Measurements from ENCODE around the gene BCL2L11. TPM values are rescaled to one million over a fixed set of nuclear protein-coding genes. Genes with fewer than 3 reads are reported as not detected.

Gene BCL2L11
- polyA plus RNA-seq, 4 donors = 8.5 to 33.4 (median 10.5) TPM

DNA sequence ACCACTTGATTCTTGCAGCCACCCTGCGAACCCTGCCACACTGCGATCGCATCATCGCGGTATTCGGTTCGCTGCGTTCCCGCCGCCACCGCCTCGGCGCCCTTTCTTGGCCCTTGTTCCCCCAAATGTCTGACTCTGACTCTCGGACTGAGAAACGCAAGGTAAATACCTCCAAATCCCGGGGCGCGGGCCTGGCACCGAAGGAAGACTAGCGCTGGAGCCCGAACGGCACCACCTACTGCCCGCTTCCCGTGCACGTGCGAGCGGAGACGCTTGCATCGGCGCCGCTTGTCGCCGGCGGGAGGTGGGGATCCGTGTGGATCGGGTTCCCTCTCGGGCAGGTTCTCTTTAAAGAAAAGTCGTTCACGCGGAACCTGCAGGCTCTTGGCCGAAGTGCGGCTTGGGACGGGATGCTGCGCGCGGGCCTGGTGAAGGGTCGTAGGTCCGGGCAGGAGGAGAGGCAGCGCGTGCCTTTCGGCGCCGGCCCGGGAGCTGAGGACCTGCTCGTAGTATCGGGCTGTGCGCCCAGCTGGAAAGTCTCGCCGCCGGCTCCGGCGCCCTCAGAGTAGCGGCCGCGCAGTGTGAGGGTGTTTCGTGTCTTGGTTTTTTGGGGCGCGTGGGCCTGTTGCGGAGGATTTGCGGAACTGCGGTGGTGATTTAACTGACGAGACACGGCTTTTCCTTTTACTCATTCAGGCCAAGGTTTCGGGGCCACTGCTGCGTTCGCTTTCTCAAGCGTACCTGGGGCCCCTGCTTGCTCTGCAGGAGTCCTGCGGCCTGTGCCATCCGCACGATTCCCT lies 514 bp downstream of the BCL2L11 start:
- peak overlapping the region; percentile 81 to 97 (median 81) for H3K4me3 ChIP-seq (ENCODE audit: low read depth in 1 of 3, low read length in 3 of 3)
- FAIRE-seq = no peak
- peaks cover 0 to 54% (median 4%) of the 10 kb centered on the region in 3 donors for H3K4me1 ChIP-seq (ENCODE audit: control insufficient read depth in 3 of 3, insufficient read depth in 2 of 3, low read depth in 1 of 3, low read length in 2 of 3)
- WGBS, 3 donors = 0 to 1% (median 0%) methylated on average over 78 to 80 of the region's 80 CpGs
- no peaks in the 10 kb centered on the region for H3K9me3 ChIP-seq (ENCODE audit: control insufficient read depth in 2 of 2, insufficient read depth in 1 of 2, low read depth in 1 of 2, low read length in 1 of 2)
- peaks cover 0 to 39% (median 10%) of the 10 kb centered on the region in 3 donors for H3K27me3 ChIP-seq (ENCODE audit: control insufficient read depth in 3 of 3, insufficient read depth in 3 of 3, low read length in 3 of 3)
- H3K36me3 ChIP-seq (ENCODE audit: control insufficient read depth in 3 of 3, insufficient read depth in 2 of 3, low read depth in 1 of 3, low read length in 3 of 3) = peaks cover 3 to 13% (median 7%) of the 10 kb centered on the region in 3 donors
- peak; percentile 54 to 82 for DNase-seq
- peak overlapping the region; percentile 92 to 95 (median 93) for H3K27ac ChIP-seq (ENCODE audit: low read depth in 1 of 3, low read length in 2 of 3)

DNA sequence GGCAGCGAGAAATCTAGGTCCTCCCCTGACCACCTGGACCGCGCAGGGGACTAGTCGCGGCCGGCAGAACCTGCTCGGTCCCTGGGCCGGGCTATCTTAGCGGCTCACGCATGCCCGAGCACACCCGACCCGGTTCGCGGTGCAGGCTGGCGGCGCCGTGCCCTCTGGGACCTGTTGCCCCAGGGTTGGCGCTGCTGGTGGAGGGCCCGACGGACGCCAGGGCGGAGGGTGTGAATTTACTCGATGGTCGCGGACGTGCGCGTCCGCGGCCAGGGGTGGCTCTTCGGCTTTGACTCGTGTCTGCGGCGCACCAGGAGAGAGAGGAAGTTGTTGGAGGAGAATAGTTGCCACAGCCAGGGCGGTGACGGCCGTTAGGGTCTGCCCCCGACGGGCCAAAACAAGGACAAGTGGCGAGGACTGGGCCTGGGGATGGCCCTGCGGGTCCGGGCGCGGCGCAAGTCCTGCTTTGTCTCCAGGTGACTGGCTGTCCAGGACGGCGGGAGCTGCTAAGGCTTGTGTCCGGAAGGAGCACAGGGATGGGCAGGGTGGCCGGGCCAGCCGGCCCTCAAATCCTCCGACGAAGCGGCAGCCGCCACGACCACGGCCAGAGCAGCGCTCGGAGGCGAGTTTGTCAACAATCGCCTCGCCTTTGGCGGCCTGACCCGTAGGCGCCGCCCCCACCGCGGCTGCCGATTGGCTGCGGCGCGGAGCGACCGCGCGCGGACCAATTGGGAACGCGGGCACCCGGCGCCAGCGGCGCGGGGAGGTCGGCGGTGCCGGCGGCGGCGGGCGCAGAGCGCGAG lies 1.3 kb downstream of the BCL2L11 start:
- DNase-seq (peak; percentile 87 to 95), FAIRE-seq (no peak)
- H3K9me3 ChIP-seq (ENCODE audit: control insufficient read depth in 2 of 2, insufficient read depth in 1 of 2, low read depth in 1 of 2, low read length in 1 of 2) = no peaks in the 10 kb centered on the region
- 0 to 1% (median 1%) methylated on average over 63 to 93 of the region's 93 CpGs for WGBS, 3 donors
- H3K36me3 ChIP-seq (ENCODE audit: control insufficient read depth in 3 of 3, insufficient read depth in 2 of 3, low read depth in 1 of 3, low read length in 3 of 3) = peaks cover 3 to 13% (median 7%) of the 10 kb centered on the region in 3 donors
- peak overlapping the region; percentile 81 to 97 (median 81) for H3K4me3 ChIP-seq (ENCODE audit: low read depth in 1 of 3, low read length in 3 of 3)
- H3K27ac ChIP-seq (ENCODE audit: low read depth in 1 of 3, low read length in 2 of 3) = peak overlapping the region; percentile 62 to 95 (median 93)
- peaks cover 0 to 49% (median 4%) of the 10 kb centered on the region in 3 donors for H3K4me1 ChIP-seq (ENCODE audit: control insufficient read depth in 3 of 3, insufficient read depth in 2 of 3, low read depth in 1 of 3, low read length in 2 of 3)
- H3K27me3 ChIP-seq (ENCODE audit: control insufficient read depth in 3 of 3, insufficient read depth in 3 of 3, low read length in 3 of 3) = peaks cover 0 to 33% (median 7%) of the 10 kb centered on the region in 3 donors

DNA sequence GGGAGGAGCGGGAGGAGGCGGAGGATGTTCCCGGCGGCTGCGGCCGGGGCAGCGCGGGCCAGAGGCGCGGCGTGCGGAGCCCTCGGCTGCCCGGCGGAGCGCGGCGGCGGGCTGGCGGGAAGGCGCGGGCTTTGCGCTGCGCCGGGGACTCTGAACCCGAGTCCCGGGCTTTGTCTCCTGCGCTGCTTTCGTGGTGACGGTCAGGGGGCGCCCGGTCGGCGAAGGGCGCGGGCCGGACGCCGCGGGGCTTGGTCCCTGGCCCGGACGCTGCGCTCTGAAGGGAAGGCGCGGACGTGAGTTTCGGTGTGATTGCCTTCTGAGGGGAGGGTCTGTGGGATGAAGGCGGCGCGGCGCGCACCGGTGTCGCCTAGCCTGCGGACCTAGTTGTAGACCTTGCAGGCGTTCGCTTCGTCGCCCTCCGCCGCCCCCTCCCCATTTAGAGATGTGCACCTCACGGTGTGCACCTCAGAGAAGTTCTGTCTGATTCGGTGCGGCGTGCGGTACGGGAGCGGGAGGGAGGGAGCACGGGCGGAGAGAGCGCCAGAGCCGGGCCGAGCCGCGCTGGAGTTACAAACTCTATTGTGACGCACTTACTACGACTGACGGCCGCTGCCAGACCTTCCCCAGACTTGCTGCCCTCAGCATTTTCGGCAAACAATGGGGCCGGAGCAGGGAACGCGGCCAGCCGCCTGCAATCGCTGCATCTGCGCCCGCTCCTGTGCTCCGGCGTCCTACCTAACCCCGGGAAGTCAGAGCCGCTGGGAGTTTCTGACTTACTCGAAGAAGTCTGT lies 2.1 kb downstream of the BCL2L11 start:
- Histone ChIP-seq H3K27ac (ENCODE audit: low read depth in 1 of 3, low read length in 2 of 3) (peak overlapping the region; percentile 65 to 85 (median 82)), H3K27me3 (ENCODE audit: control insufficient read depth in 3 of 3, insufficient read depth in 3 of 3, low read length in 3 of 3) (peaks cover 0 to 25% (median 2%) of the 10 kb centered on the region in 3 donors), H3K4me1 (ENCODE audit: control insufficient read depth in 3 of 3, insufficient read depth in 2 of 3, low read depth in 1 of 3, low read length in 2 of 3) (peaks cover 0 to 41% (median 4%) of the 10 kb centered on the region in 3 donors), H3K36me3 (ENCODE audit: control insufficient read depth in 3 of 3, insufficient read depth in 2 of 3, low read depth in 1 of 3, low read length in 3 of 3) (peaks cover 3 to 17% (median 7%) of the 10 kb centered on the region in 3 donors), H3K4me3 (ENCODE audit: low read depth in 1 of 3, low read length in 3 of 3) (peak overlapping the region; percentile 73 to 81 (median 75)), H3K9me3 (ENCODE audit: control insufficient read depth in 2 of 2, insufficient read depth in 1 of 2, low read depth in 1 of 2, low read length in 1 of 2) (no peaks in the 10 kb centered on the region)
- WGBS, 3 donors = 1 to 2% (median 1%) methylated on average over 67 to 92 of the region's 92 CpGs
- DNase-seq (peak; percentile 78 to 88), FAIRE-seq (no peak)

DNA sequence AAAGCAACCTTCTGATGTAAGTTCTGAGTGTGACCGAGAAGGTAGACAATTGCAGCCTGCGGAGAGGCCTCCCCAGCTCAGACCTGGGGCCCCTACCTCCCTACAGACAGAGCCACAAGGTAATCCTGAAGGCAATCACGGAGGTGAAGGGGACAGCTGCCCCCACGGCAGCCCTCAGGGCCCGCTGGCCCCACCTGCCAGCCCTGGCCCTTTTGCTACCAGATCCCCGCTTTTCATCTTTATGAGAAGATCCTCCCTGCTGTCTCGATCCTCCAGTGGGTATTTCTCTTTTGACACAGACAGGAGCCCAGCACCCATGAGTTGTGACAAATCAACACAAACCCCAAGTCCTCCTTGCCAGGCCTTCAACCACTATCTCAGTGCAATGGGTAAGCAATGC lies 3.0 kb downstream of the BCL2L11 start:
- WGBS, 3 donors = 79 to 91% (median 88%) methylated on average over 7 of the region's 7 CpGs
- peaks cover 0 to 32% (median 0%) of the 10 kb centered on the region in 3 donors for H3K4me1 ChIP-seq (ENCODE audit: control insufficient read depth in 3 of 3, insufficient read depth in 2 of 3, low read depth in 1 of 3, low read length in 2 of 3)
- H3K36me3 ChIP-seq (ENCODE audit: control insufficient read depth in 3 of 3, insufficient read depth in 2 of 3, low read depth in 1 of 3, low read length in 3 of 3) = peaks cover 3 to 18% (median 7%) of the 10 kb centered on the region in 3 donors
- peaks cover 0 to 16% (median 2%) of the 10 kb centered on the region in 3 donors for H3K27me3 ChIP-seq (ENCODE audit: control insufficient read depth in 3 of 3, insufficient read depth in 3 of 3, low read length in 3 of 3)
- no peak for FAIRE-seq
- DNase-seq = peak in 1 of 2 donors; percentile 8
- no peaks in the 10 kb centered on the region for H3K9me3 ChIP-seq (ENCODE audit: control insufficient read depth in 2 of 2, insufficient read depth in 1 of 2, low read depth in 1 of 2, low read length in 1 of 2)
- H3K27ac ChIP-seq (ENCODE audit: low read depth in 1 of 3, low read length in 2 of 3) = peak overlapping the region in 1 of 3 donors; percentile 85
- peak overlapping the region in 1 of 3 donors; percentile 73 for H3K4me3 ChIP-seq (ENCODE audit: low read depth in 1 of 3, low read length in 3 of 3)

GRCh38 chr2:111126581-111126980 lies 5.9 kb downstream of the BCL2L11 start:
- Histone ChIP-seq H3K9me3 (ENCODE audit: control insufficient read depth in 2 of 2, insufficient read depth in 1 of 2, low read depth in 1 of 2, low read length in 1 of 2) (no peaks in the 10 kb centered on the region), H3K4me1 (ENCODE audit: control insufficient read depth in 3 of 3, insufficient read depth in 2 of 3, low read depth in 1 of 3, low read length in 2 of 3) (peaks cover 0 to 17% (median 0%) of the 10 kb centered on the region in 3 donors), H3K4me3 (ENCODE audit: low read depth in 1 of 3, low read length in 3 of 3) (no peak overlapping the region), H3K27me3 (ENCODE audit: control insufficient read depth in 3 of 3, insufficient read depth in 3 of 3, low read length in 3 of 3) (no peaks in the 10 kb centered on the region), H3K36me3 (ENCODE audit: control insufficient read depth in 3 of 3, insufficient read depth in 2 of 3, low read depth in 1 of 3, low read length in 3 of 3) (peaks cover 3 to 25% (median 11%) of the 10 kb centered on the region in 3 donors), H3K27ac (ENCODE audit: low read depth in 1 of 3, low read length in 2 of 3) (no peak overlapping the region)
- DNase-seq = no peak
- no peak for FAIRE-seq
- WGBS, 3 donors = 84 to 97% (median 90%) methylated on average over 1 of the region's 1 CpG

DNA sequence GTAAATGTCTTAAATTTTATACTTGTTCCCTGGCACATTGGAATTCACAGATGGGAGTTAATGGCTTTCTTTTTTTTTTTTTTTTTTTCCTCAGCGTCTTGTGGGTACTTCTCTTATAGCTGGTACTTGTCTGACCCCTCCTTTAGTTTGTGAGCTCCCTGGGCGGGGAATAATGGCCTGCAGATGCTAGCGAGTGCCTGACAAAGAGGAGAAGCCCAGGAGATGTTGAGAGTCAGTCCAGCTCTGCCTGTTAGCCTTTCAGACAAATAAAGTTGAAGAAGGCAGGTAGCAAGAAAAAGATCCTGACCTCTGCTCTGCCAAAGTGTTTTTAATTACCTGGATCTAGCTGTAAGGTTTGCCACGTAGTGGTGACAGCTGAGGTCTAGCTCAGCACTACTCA lies 6.6 kb downstream of the BCL2L11 start:
- Histone ChIP-seq H3K36me3 (ENCODE audit: control insufficient read depth in 3 of 3, insufficient read depth in 2 of 3, low read depth in 1 of 3, low read length in 3 of 3) (peaks cover 3 to 25% (median 14%) of the 10 kb centered on the region in 3 donors), H3K4me3 (ENCODE audit: low read depth in 1 of 3, low read length in 3 of 3) (no peak overlapping the region), H3K27me3 (ENCODE audit: control insufficient read depth in 3 of 3, insufficient read depth in 3 of 3, low read length in 3 of 3) (no peaks in the 10 kb centered on the region), H3K9me3 (ENCODE audit: control insufficient read depth in 2 of 2, insufficient read depth in 1 of 2, low read depth in 1 of 2, low read length in 1 of 2) (no peaks in the 10 kb centered on the region), H3K27ac (ENCODE audit: low read depth in 1 of 3, low read length in 2 of 3) (no peak overlapping the region), H3K4me1 (ENCODE audit: control insufficient read depth in 3 of 3, insufficient read depth in 2 of 3, low read depth in 1 of 3, low read length in 2 of 3) (peaks cover 0 to 17% (median 0%) of the 10 kb centered on the region in 3 donors)
- FAIRE-seq (no peak), DNase-seq (no peak)
- WGBS, 3 donors = 66 to 81% (median 76%) methylated on average over 4 of the region's 4 CpGs

DNA sequence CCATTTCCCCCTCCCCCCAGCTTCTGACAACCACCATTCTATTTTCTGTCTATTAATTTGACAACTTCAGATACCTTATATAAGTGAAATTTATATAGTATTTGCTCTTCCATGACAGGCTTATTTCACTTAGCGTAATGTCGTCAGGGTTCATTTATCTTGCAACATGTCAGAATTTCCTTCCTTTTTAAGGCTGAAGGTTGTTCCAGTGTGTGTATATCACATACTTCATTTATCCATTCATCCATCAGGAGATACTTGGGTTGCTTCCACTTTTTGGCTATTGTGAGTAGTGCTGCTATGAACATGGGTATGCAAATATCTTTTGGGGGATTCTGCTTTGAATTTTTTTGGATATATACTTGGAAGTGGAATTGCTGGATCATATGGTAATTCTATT lies 7.4 kb downstream of the BCL2L11 start:
- WGBS, 3 donors = 90 to 98% (median 93%) methylated on average over 2 of the region's 2 CpGs
- Histone ChIP-seq H3K27ac (ENCODE audit: low read depth in 1 of 3, low read length in 2 of 3) (no peak overlapping the region), H3K27me3 (ENCODE audit: control insufficient read depth in 3 of 3, insufficient read depth in 3 of 3, low read length in 3 of 3) (no peaks in the 10 kb centered on the region), H3K9me3 (ENCODE audit: control insufficient read depth in 2 of 2, insufficient read depth in 1 of 2, low read depth in 1 of 2, low read length in 1 of 2) (no peaks in the 10 kb centered on the region), H3K4me3 (ENCODE audit: low read depth in 1 of 3, low read length in 3 of 3) (no peak overlapping the region), H3K36me3 (ENCODE audit: control insufficient read depth in 3 of 3, insufficient read depth in 2 of 3, low read depth in 1 of 3, low read length in 3 of 3) (peaks cover 3 to 25% (median 14%) of the 10 kb centered on the region in 3 donors), H3K4me1 (ENCODE audit: control insufficient read depth in 3 of 3, insufficient read depth in 2 of 3, low read depth in 1 of 3, low read length in 2 of 3) (peaks cover 0 to 17% (median 0%) of the 10 kb centered on the region in 3 donors)
- no peak for DNase-seq
- FAIRE-seq = no peak

Measured in small intestine (tissue), 7 donors.